ENCODE data around the gene RHOV. TPM values are rescaled to one million over a fixed set of nuclear protein-coding genes. Genes with fewer than 3 reads are reported as not detected.

RHOV gene
- total and polyA plus RNA-seq, 2 of the 4 experiments (the other 2 are of a cell fraction), result 0.10 TPM; not detected in 1

- no peak overlapping the region for H2BK15ac ChIP-seq (ENCODE audit: low read depth, low read length)
- no peak overlapping the region for H3K4me2 ChIP-seq (ENCODE audit: low read depth, low read length)
- H4K8ac ChIP-seq (ENCODE audit: low read depth in 2 of 2, low read length in 2 of 2), result no peak overlapping the region
- no peak overlapping the region for H2AFZ ChIP-seq (replicated peaks; ENCODE audit: low read length, poor library complexity)
- ATAC-seq (ENCODE audit: low read depth) (no peak), DNase-seq (no peak)
- POLR2A ChIA-PET (ENCODE audit: unreplicated experiment), result no interaction called here
- H2BK120ac ChIP-seq (ENCODE audit: low read depth, low read length), result no peak overlapping the region
- no peak overlapping the region for H3K14ac ChIP-seq (replicated peaks; ENCODE audit: low read depth, low read length)
- H2AK5ac ChIP-seq (ENCODE audit: low read depth, low read length), result no peak overlapping the region
- no peak overlapping the region for H3K27ac ChIP-seq (ENCODE audit: insufficient read depth, low read length)
- no peaks in the 10 kb centered on the region for H3K36me3 ChIP-seq (ENCODE audit: control insufficient read depth, insufficient read depth, low read length)
- H4K5ac ChIP-seq (ENCODE audit: low read depth, low read length), result no peak overlapping the region
- no peak overlapping the region for H3K18ac ChIP-seq (ENCODE audit: low read depth, low read length)
- no peak overlapping the region for H3K4ac ChIP-seq (ENCODE audit: low read depth, low read length)
- H3K79me1 ChIP-seq (ENCODE audit: low read depth in 1 of 2, low read length in 2 of 2), result no peaks in the 10 kb centered on the region
- in situ Hi-C loops (cut with MboI; ENCODE audit: low sequenced_read_pairs) (no loop called here), intact Hi-C loops (cut with micrococcal nuclease) (no loop called here), dilution Hi-C loops (cut with HindIII; ENCODE audit: low sequenced_read_pairs, unreplicated experiment) (no loop called here)
- no peak overlapping the region for H2BK5ac ChIP-seq (ENCODE audit: low read depth, low read length, poor library complexity, severe bottlenecking)
- H3K23ac ChIP-seq (ENCODE audit: low read depth, low read length), result no peak overlapping the region
- H3K9me3 ChIP-seq (ENCODE audit: control insufficient read depth, insufficient read depth, low read length), result no peaks in the 10 kb centered on the region
- TF ChIP-seq RAD21 (IDR thresholded peaks at IDR 0.05; ENCODE audit: low read length), result no peak
- TF ChIP-seq CHD1 (IDR thresholded peaks at IDR 0.05; ENCODE audit: low read depth, low read length), result no peak
- TF ChIP-seq, protein P1, sequence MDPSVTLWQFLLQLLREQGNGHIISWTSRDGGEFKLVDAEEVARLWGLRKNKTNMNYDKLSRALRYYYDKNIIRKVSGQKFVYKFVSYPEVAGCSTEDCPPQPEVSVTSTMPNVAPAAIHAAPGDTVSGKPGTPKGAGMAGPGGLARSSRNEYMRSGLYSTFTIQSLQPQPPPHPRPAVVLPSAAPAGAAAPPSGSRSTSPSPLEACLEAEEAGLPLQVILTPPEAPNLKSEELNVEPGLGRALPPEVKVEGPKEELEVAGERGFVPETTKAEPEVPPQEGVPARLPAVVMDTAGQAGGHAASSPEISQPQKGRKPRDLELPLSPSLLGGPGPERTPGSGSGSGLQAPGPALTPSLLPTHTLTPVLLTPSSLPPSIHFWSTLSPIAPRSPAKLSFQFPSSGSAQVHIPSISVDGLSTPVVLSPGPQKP (IDR thresholded peaks at IDR 0.05; ENCODE audit: borderline replicate concordance, low read depth, low read length), result no peak
- TF ChIP-seq RCOR1 (IDR thresholded peaks at IDR 0.05; ENCODE audit: insufficient replicate concordance, low read length), result no peak
- no peak for TF ChIP-seq FOS (IDR thresholded peaks at IDR 0.05; ENCODE audit: low read depth, low read length)
- TF ChIP-seq, protein P2, sequence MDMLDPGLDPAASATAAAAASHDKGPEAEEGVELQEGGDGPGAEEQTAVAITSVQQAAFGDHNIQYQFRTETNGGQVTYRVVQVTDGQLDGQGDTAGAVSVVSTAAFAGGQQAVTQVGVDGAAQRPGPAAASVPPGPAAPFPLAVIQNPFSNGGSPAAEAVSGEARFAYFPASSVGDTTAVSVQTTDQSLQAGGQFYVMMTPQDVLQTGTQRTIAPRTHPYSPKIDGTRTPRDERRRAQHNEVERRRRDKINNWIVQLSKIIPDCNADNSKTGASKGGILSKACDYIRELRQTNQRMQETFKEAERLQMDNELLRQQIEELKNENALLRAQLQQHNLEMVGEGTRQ (IDR thresholded peaks at IDR 0.05; ENCODE audit: low read depth, low read length), result no peak
- TF ChIP-seq MAFK (IDR thresholded peaks at IDR 0.05; ENCODE audit: low read depth, low read length), result no peak
- TF ChIP-seq POLR2A (IDR thresholded peaks at IDR 0.05; ENCODE audit: low read depth, low read length), result no peak
- TF ChIP-seq MXI1 (IDR thresholded peaks at IDR 0.05; ENCODE audit: borderline replicate concordance, low read depth, low read length), result no peak
- TF ChIP-seq, protein P3, sequence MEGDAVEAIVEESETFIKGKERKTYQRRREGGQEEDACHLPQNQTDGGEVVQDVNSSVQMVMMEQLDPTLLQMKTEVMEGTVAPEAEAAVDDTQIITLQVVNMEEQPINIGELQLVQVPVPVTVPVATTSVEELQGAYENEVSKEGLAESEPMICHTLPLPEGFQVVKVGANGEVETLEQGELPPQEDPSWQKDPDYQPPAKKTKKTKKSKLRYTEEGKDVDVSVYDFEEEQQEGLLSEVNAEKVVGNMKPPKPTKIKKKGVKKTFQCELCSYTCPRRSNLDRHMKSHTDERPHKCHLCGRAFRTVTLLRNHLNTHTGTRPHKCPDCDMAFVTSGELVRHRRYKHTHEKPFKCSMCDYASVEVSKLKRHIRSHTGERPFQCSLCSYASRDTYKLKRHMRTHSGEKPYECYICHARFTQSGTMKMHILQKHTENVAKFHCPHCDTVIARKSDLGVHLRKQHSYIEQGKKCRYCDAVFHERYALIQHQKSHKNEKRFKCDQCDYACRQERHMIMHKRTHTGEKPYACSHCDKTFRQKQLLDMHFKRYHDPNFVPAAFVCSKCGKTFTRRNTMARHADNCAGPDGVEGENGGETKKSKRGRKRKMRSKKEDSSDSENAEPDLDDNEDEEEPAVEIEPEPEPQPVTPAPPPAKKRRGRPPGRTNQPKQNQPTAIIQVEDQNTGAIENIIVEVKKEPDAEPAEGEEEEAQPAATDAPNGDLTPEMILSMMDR (conservative IDR thresholded peaks at IDR 0.05; ENCODE audit: low read depth, low read length), result no peak
- TF ChIP-seq RFX5 (IDR thresholded peaks at IDR 0.05; ENCODE audit: low read depth, low read length), result no peak
- H4K91ac ChIP-seq (ENCODE audit: insufficient read depth, low read depth, low read length), result no peak overlapping the region
- BruUV-seq (replicated peaks), result no TSS peak
- CTCF ChIA-PET, result no interaction called here
- no peak overlapping the region for H3K56ac ChIP-seq (ENCODE audit: extremely low read depth, insufficient read depth, low read length)
- H3K4me3 ChIP-seq (ENCODE audit: insufficient read depth, low read depth, low read length), result no peak overlapping the region
- no CpG with 5 or more reads among the region's 10 CpGs for WGBS, 2 experiments (ENCODE audit: extremely low coverage in 2 of 2, insufficient read length in 1 of 2)
- H3K9me1 ChIP-seq (ENCODE audit: insufficient read depth, low read length), result peaks cover under 1% of the 10 kb centered on the region; the same call in 1 of the 2 replicates
- no peaks in the 10 kb centered on the region for H3K4me1 ChIP-seq (ENCODE audit: control insufficient read depth, insufficient read depth, low read length)
- H3K9ac ChIP-seq (ENCODE audit: low read depth, low read length), result no peak overlapping the region
- H3K27me3 ChIP-seq (ENCODE audit: control insufficient read depth, insufficient read depth, low read length), result peaks cover 18% of the 10 kb centered on the region
- no peaks in the 10 kb centered on the region; the same call in 1 of the 2 replicates for H4K20me1 ChIP-seq (ENCODE audit: insufficient read depth, low read length)
- H2BK20ac ChIP-seq (ENCODE audit: low read depth, low read length), result no peak overlapping the region
- H2AK9ac ChIP-seq (replicated peaks; ENCODE audit: low read depth, low read length, poor library complexity), result no peak overlapping the region
These were observed 19.9 kb downstream of the RHOV start for GRCh38 chr15:40854161-40854560.

Measured in IMR-90 (cell line).